DOHH2 (cell line): ENCODE results near the gene TMPRSS4.

Experiments
- H3F3A ChIP-seq: fragments of 200-600 bp; sonication (generic), shearing (Covaris generic); 2 replicates; pipeline ENCODE4 v1.6.0; 2016; ENCODE audit warnings: antibody characterized with exemption, mild to moderate bottlenecking; ENCODE audit not compliant: control insufficient read depth, insufficient read depth
- H3K27ac ChIP-seq: fragments of 200-600 bp; sonication (generic); 2 replicates; pipeline ENCODE4 v1.5.1; 2014; ENCODE audit warnings: low read depth, mild to moderate bottlenecking, low read length, moderate library complexity
- H3K27me3 ChIP-seq: fragments of 200-600 bp; sonication (generic); 2 replicates; pipeline ENCODE4 v1.6.1; 2014; ENCODE audit warnings: mild to moderate bottlenecking, low read length, mixed read lengths; ENCODE audit not compliant: control insufficient read depth
- H3K36me3 ChIP-seq: fragments of 200-600 bp; sonication (generic); 2 replicates; pipeline ENCODE4 v1.6.1; 2014; ENCODE audit warnings: mild to moderate bottlenecking, low read length, moderate library complexity, mixed read lengths; ENCODE audit not compliant: control insufficient read depth
- H3K4me1 ChIP-seq: fragments of 200-600 bp; sonication (generic); 2 replicates; pipeline ENCODE4 v1.6.1; 2014; ENCODE audit warnings: mild to moderate bottlenecking, low read length, mixed read lengths; ENCODE audit not compliant: control insufficient read depth
- H3K4me2 ChIP-seq: fragments of 200-600 bp; sonication (generic); 2 replicates; pipeline ENCODE4 v1.6.0; 2014; ENCODE audit warnings: mild to moderate bottlenecking, low read length, moderate library complexity
- H3K4me3 ChIP-seq: fragments of 200-600 bp; sonication (generic); 2 replicates; pipeline ENCODE4 v1.5.1; 2014; ENCODE audit warnings: mild to moderate bottlenecking, low read length, mixed read lengths
- H3K79me2 ChIP-seq: fragments of 200-600 bp; sonication (generic); 2 replicates; pipeline ENCODE4 v1.6.1; 2014; ENCODE audit warnings: mild to moderate bottlenecking, low read length, mixed read lengths; ENCODE audit not compliant: control insufficient read depth
- H3K9me2 ChIP-seq: fragments of 200-600 bp; sonication (generic); replicated peaks from 2 replicates; pipeline ENCODE4 v1.6.1; 2014; ENCODE audit warnings: mild to moderate bottlenecking, low read length, mixed read lengths; ENCODE audit not compliant: control insufficient read depth
- H3K9me3 ChIP-seq: fragments of 200-600 bp; sonication (generic); 2 replicates; pipeline ENCODE4 v1.6.1; 2014; ENCODE audit warnings: antibody characterized with exemption, low read length, mixed read lengths; ENCODE audit not compliant: control insufficient read depth, insufficient read depth
- H4K20me1 ChIP-seq: fragments of 200-600 bp; sonication (generic); 2 replicates; pipeline ENCODE4 v1.6.0; 2014; ENCODE audit warnings: low read depth, mild to moderate bottlenecking, antibody characterized with exemption, low read length, moderate library complexity; ENCODE audit not compliant: control insufficient read depth, insufficient read depth
- EZH2phosphoT487 ChIP-seq: fragments of 200-600 bp; sonication (generic); IDR thresholded peaks from 2 replicates; pipeline ENCODE4 v1.6.1; 2017; ENCODE audit warnings: borderline replicate concordance, mild to moderate bottlenecking, antibody characterized with exemption, low read length, moderate library complexity, mixed read lengths
- TF ChIP-seq, protein P1 (sequence below): fragments of 200-600 bp; sonication (generic); IDR thresholded peaks from one replicate; pipeline ENCODE4 v1.5.1; 2014; ENCODE audit warnings: antibody characterized with exemption, mild to moderate bottlenecking, low read depth, low read length; ENCODE audit not compliant: poor library complexity, severe bottlenecking

Gene TMPRSS4

DNA sequence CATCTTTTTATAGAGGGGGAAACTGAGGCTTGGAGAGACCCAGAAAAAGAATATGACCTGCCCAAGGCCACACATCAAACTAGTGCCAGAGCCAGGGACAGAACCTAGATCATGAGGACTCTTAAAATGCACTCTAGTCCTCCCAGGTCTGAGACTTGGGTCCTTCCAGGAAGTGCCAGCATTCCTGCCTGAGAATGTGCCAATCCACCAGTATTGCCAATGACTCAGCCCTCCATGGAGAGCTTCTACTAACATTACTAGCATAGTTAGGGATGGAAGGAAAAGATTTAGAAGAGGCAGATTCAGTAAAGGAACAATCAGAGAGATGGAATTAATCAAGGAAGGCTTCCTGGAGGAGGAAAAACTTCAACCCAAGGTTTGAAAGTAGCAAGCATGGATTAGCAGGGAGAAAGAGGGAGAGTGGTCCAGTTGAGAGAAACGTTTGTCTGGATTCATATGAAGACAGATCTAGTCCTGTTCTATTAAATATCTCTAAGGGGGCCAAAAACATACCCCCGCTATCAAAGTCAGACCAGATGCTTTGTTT, 30.0 kb downstream of the TMPRSS4 start:
- H3K9me2 ChIP-seq: no peaks in the 10 kb centered on the region
- no peak overlapping the region for H3K4me2 ChIP-seq
- no peak overlapping the region for H3K4me3 ChIP-seq
- no peaks in the 10 kb centered on the region for H3K79me2 ChIP-seq
- no peaks in the 10 kb centered on the region for H4K20me1 ChIP-seq
- no peaks in the 10 kb centered on the region for H3K4me1 ChIP-seq
- no peaks in the 10 kb centered on the region for H3K9me3 ChIP-seq
- H3K27ac ChIP-seq: no peak overlapping the region
- no peaks in the 10 kb centered on the region for H3F3A ChIP-seq
- peaks cover 10% of the 10 kb centered on the region for H3K27me3 ChIP-seq
- TF ChIP-seq, protein P1, sequence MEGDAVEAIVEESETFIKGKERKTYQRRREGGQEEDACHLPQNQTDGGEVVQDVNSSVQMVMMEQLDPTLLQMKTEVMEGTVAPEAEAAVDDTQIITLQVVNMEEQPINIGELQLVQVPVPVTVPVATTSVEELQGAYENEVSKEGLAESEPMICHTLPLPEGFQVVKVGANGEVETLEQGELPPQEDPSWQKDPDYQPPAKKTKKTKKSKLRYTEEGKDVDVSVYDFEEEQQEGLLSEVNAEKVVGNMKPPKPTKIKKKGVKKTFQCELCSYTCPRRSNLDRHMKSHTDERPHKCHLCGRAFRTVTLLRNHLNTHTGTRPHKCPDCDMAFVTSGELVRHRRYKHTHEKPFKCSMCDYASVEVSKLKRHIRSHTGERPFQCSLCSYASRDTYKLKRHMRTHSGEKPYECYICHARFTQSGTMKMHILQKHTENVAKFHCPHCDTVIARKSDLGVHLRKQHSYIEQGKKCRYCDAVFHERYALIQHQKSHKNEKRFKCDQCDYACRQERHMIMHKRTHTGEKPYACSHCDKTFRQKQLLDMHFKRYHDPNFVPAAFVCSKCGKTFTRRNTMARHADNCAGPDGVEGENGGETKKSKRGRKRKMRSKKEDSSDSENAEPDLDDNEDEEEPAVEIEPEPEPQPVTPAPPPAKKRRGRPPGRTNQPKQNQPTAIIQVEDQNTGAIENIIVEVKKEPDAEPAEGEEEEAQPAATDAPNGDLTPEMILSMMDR: no peak
- no peak for TF ChIP-seq EZH2phosphoT487
- H3K36me3 ChIP-seq: no peaks in the 10 kb centered on the region

GRCh38 chr11:118108513-118108912, 31.6 kb downstream of the TMPRSS4 start:
- Histone ChIP-seq H3K27me3 (peaks cover 10% of the 10 kb centered on the region), H3K4me3 (no peak overlapping the region), H3F3A (no peaks in the 10 kb centered on the region), H3K9me2 (no peaks in the 10 kb centered on the region), H4K20me1 (no peaks in the 10 kb centered on the region), H3K27ac (no peak overlapping the region), H3K4me1 (no peaks in the 10 kb centered on the region), H3K79me2 (no peaks in the 10 kb centered on the region), H3K9me3 (no peaks in the 10 kb centered on the region), H3K36me3 (no peaks in the 10 kb centered on the region), H3K4me2 (no peak overlapping the region)
- TF ChIP-seq, protein P1: no peak
- no peak for TF ChIP-seq EZH2phosphoT487

DNA sequence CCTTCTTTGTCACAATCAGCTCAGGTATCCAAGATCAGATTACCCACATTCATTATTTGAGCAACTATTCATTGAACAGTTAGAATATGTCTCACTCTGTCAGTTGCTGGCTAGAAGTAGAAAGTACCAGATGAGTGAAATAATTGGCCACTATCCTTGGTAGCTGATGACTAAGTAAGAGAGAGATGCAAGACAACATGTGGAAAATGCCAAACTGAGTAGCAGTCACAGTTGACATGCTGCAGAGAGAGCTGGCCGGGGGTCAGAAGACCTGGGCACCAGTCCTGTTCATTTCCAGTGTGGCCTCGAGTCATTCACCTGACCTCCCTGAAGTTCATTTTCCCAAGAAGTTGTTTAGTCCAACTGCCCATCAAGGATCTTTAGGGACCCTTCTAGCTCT, 32.4 kb downstream of the TMPRSS4 start:
- H3K9me2 ChIP-seq: no peaks in the 10 kb centered on the region
- no peaks in the 10 kb centered on the region for H4K20me1 ChIP-seq
- H3K4me1 ChIP-seq: no peaks in the 10 kb centered on the region
- peaks cover 10% of the 10 kb centered on the region for H3K27me3 ChIP-seq
- H3K36me3 ChIP-seq: no peaks in the 10 kb centered on the region
- H3K4me3 ChIP-seq: no peak overlapping the region
- no peaks in the 10 kb centered on the region for H3K9me3 ChIP-seq
- H3K4me2 ChIP-seq: no peak overlapping the region
- no peaks in the 10 kb centered on the region for H3F3A ChIP-seq
- H3K79me2 ChIP-seq: no peaks in the 10 kb centered on the region
- no peak overlapping the region for H3K27ac ChIP-seq
- TF ChIP-seq EZH2phosphoT487: no peak
- TF ChIP-seq, protein P1: no peak
